OCI-LY7 (cell line): ENCODE data around the gene SPC24. TPM values are rescaled to one million over a fixed set of nuclear protein-coding genes. Genes with fewer than 3 reads are reported as not detected.

ENCODE experiments used
- BruUV-seq: library from RNA; stranded (reverse); fragments of 400-500 nt; replicated peaks from 2 replicates; lab custom pipeline; 2021; lab: Mats Ljungman, UMichigan
- CTCF ChIA-PET: fragments of 300-600 bp; sonication (Branson Sonifier 250); formaldehyde crosslinking; loops from one replicate; lab custom pipeline; 2022; ENCODE audit warnings: antibody characterized with exemption; ENCODE audit not compliant: unreplicated experiment; lab: Charles Lee
- POLR2A ChIA-PET: fragments of 300-600 bp; sonication (Branson Sonifier 250); formaldehyde crosslinking; loops from one replicate; lab custom pipeline; 2022; ENCODE audit warnings: antibody characterized with exemption; lab: Charles Lee
- DNase-seq: peaks from one replicate; pipeline ENCODE4 v3.0.0-alpha.2; 2015; ENCODE audit warnings: low spot score
- H2AFZ ChIP-seq: fragments of 200-600 bp; sonication (generic), shearing (Covaris generic); 2 replicates; pipeline ENCODE4 v1.6.1; 2014; ENCODE audit warnings: mild to moderate bottlenecking, antibody characterized with exemption, low read length, moderate library complexity
- H3K27ac ChIP-seq: fragments of 200-600 bp; sonication (generic); 2 replicates; pipeline ENCODE4 v1.5.1; 2014; ENCODE audit warnings: mixed run types, low read depth, mild to moderate bottlenecking, moderate library complexity, low read length, inconsistent platforms; ENCODE audit not compliant: poor library complexity, severe bottlenecking
- H3K36me3 ChIP-seq: fragments of 200-600 bp; sonication (generic); 2 replicates; pipeline ENCODE4 v1.6.1; 2014; ENCODE audit warnings: mild to moderate bottlenecking, antibody characterized with exemption, low read length, moderate library complexity, mixed read lengths; ENCODE audit not compliant: insufficient read depth
- H3K4me1 ChIP-seq: fragments of 200-600 bp; sonication (generic); 2 replicates; pipeline ENCODE4 v1.5.1; 2014; ENCODE audit warnings: mild to moderate bottlenecking, low read length; ENCODE audit not compliant: insufficient read depth, poor library complexity, severe bottlenecking
- H3K4me2 ChIP-seq: fragments of 200-600 bp; sonication (generic); 2 replicates; pipeline ENCODE4 v1.6.1; 2014; ENCODE audit warnings: mild to moderate bottlenecking, low read length
- H3K4me3 ChIP-seq: fragments of 200-600 bp; sonication (generic); 2 replicates; pipeline ENCODE4 v1.5.1; 2014; ENCODE audit warnings: mild to moderate bottlenecking, low read depth, low read length; ENCODE audit not compliant: poor library complexity, severe bottlenecking
- H3K79me2 ChIP-seq: fragments of 200-600 bp; sonication (generic); 2 replicates; pipeline ENCODE4 v1.6.1; 2016; ENCODE audit warnings: low read depth, mild to moderate bottlenecking, low read length, moderate library complexity, mixed read lengths; ENCODE audit not compliant: insufficient read depth
- H3K9me2 ChIP-seq: fragments of 200-600 bp; sonication (generic); 2 replicates; pipeline ENCODE4 v1.6.1; 2016; ENCODE audit warnings: mild to moderate bottlenecking, low read length, mixed read lengths; ENCODE audit not compliant: insufficient read depth
- H3K9me3 ChIP-seq: fragments of 200-600 bp; sonication (generic); 2 replicates; pipeline ENCODE4 v1.6.1; 2014; ENCODE audit warnings: mild to moderate bottlenecking, mixed run types, low read length, mixed read lengths
- H4K20me1 ChIP-seq: fragments of 200-600 bp; sonication (generic); 2 replicates; pipeline ENCODE4 v1.6.1; 2014; ENCODE audit warnings: mild to moderate bottlenecking, antibody characterized with exemption, low read length, moderate library complexity, mixed read lengths; ENCODE audit not compliant: insufficient read depth
- EZH2phosphoT487 ChIP-seq: fragments of 200-600 bp; sonication (generic); IDR thresholded peaks from 2 replicates; pipeline ENCODE4 v1.6.1; 2018; ENCODE audit warnings: low read depth, borderline replicate concordance, mild to moderate bottlenecking, mixed run types, antibody characterized with exemption, low read length, moderate library complexity, mixed read lengths
- intact Hi-C: fragments of 100-400 bp; cut with micrococcal nuclease; formaldehyde crosslinking; loops from one replicate; pipeline ENCODE4 v1.10.0; 2022; ENCODE audit not compliant: unreplicated experiment
- total RNA-seq, 2 experiments: library from RNA; depleted of rRNA in 1 of 2; stranded (reverse); fragments of >200 nt in 1 of 2; shearing (Covaris generic) in 1 of 2; gene quantifications; 2 replicates each; pipeline ENCODE4 v1.2.3, GENCODE V29; 2014 to 2022
- TF ChIP-seq, protein P1 (sequence below): fragments of 200-600 bp; sonication (generic); conservative IDR thresholded peaks from 2 replicates; pipeline ENCODE4 v1.5.1; 2014; ENCODE audit warnings: mild to moderate bottlenecking, antibody characterized with exemption, low read length, moderate library complexity, mixed read lengths

Gene SPC24
- total RNA-seq, 2 experiments from 2014 or later = 133 to 184 TPM

DNA sequence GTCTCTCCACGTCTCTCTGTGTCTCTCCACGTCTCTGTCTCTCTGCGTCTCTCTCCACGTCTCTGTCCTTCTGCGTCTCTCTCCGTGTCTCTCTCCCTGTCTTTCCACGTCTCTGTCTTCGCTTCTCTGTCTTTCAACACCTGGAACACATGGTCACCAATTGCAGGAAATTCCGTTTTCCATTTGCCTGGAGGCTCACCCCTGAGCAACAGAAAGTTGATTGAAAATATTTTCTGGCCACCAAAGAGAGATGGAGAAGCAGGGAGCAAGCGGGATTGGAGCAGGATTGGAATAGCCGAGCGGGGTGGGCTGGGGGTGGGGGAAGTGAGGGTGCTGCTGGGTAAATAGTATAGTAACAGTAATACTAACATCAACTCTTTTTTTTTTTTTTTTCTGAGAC, 40.1 kb upstream of the SPC24 start:
- H3K4me2 ChIP-seq = peak overlapping the region; percentile 99

DNA sequence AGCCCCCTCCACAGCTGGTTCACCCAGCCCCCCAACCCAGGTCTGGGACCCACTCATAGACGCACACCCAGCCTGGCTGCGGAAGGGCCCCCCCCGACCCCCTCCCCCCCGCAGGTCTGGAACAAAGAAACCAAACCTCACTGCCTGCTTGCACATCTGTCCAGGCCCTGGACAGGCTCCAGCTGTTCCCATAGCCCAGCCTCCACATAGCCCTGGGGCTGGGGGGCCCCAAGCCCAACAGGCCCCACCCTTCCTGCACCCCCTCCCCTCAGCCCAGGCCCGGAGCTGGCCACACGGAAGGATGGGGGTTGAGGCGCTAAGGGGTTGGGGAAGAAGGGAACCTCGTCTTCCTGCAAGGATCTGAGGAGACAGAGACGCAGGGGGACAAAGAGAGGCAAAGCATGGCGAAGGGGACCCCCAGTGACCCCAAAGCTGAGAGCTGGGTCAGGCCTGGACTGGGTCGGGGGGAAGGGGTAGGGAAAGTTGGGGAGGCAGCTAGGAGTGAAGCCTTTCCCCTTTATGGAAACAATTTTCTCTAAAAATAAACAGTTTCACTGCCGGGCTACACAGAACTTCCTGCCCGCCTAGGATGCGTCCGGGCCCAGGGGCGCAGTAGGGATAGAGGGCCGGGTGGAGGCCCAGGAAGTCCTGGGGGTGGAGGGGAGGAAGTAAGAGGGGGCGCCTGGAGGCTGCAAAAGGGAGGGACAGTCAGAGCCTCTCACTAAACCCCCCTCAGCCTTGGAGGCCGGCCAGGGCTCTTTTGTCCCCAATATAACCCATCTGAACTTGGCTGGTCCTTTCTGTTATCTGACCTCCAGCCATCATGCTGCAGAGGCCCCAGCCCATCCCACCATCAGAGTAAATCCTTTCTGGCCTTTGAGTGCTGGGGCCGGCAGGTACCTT, 39.3 kb upstream of the SPC24 start:
- Histone ChIP-seq H3K9me2 (no peaks in the 10 kb centered on the region), H2AFZ (no peak overlapping the region), H3K9me3 (no peaks in the 10 kb centered on the region), H3K79me2 (peaks cover 46% of the 10 kb centered on the region), H4K20me1 (no peaks in the 10 kb centered on the region), H3K4me3 (peak overlapping the region; percentile 97), H3K36me3 (peaks cover 51% of the 10 kb centered on the region), H3K4me1 (peaks cover 79% of the 10 kb centered on the region), H3K27ac (peak overlapping the region; percentile 95), H3K4me2 (peak overlapping the region; percentile 99)
- CTCF ChIA-PET = no interaction called here
- peak; percentile 68 for DNase-seq
- intact Hi-C loops = loop anchor here (5.0 to 10.0 kb wide), 3 partner anchors 148 to 540 kb away; partner anchors contain the start of gene ILF3
- no peak for TF ChIP-seq EZH2phosphoT487
- TF ChIP-seq, protein P1, sequence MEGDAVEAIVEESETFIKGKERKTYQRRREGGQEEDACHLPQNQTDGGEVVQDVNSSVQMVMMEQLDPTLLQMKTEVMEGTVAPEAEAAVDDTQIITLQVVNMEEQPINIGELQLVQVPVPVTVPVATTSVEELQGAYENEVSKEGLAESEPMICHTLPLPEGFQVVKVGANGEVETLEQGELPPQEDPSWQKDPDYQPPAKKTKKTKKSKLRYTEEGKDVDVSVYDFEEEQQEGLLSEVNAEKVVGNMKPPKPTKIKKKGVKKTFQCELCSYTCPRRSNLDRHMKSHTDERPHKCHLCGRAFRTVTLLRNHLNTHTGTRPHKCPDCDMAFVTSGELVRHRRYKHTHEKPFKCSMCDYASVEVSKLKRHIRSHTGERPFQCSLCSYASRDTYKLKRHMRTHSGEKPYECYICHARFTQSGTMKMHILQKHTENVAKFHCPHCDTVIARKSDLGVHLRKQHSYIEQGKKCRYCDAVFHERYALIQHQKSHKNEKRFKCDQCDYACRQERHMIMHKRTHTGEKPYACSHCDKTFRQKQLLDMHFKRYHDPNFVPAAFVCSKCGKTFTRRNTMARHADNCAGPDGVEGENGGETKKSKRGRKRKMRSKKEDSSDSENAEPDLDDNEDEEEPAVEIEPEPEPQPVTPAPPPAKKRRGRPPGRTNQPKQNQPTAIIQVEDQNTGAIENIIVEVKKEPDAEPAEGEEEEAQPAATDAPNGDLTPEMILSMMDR = no peak
- BruUV-seq = no TSS peak
- POLR2A ChIA-PET = interaction anchor here (0.5 to 1.0 kb wide), 2 partner anchors 25 to 320 kb away, joined by 3 to 4 read pairs; no protein-coding TSS in a partner anchor

More for the DNA sequence above, 40.1 kb upstream of the SPC24 start:
- Histone ChIP-seq H3K4me1 (peaks cover 71% of the 10 kb centered on the region), H3K79me2 (peaks cover 38% of the 10 kb centered on the region), H3K27ac (peak overlapping the region; percentile 95), H2AFZ (no peak overlapping the region), H3K9me3 (no peaks in the 10 kb centered on the region), H3K36me3 (peaks cover 43% of the 10 kb centered on the region), H3K9me2 (no peaks in the 10 kb centered on the region), H3K4me3 (peak overlapping the region; percentile 97), H4K20me1 (no peaks in the 10 kb centered on the region)
- BruUV-seq = no TSS peak
- POLR2A ChIA-PET = no interaction called here
- CTCF ChIA-PET = no interaction called here
- DNase-seq = no peak
- intact Hi-C loops = loop anchor here (2.0 to 10.0 kb wide), 3 partner anchors 41 to 541 kb away; partner anchors contain the start of genes ILF3 and SPC24
- no peak for TF ChIP-seq EZH2phosphoT487
- TF ChIP-seq, protein P1 = no peak
